SJSA1 (cell line): Measurements from ENCODE around the gene GATAD2A. TPM values are rescaled to one million over a fixed set of nuclear protein-coding genes. Genes with fewer than 3 reads are reported as not detected.

ENCODE experiments used
- DNase-seq, 2 experiments: peaks; one replicate each; pipeline ENCODE4 v3.0.0-alpha.2; 2015 to 2020; ENCODE audit warnings: low spot score in 2 of 2, low read depth in 1 of 2
- H3K27ac ChIP-seq: fragments of 250-450 bp; sonication (Bioruptor Pico); 2 replicates; pipeline ENCODE4 v1.5.1; 2020; ENCODE audit warnings: mild to moderate bottlenecking, moderate library complexity
- H3K27me3 ChIP-seq: fragments of 250-450 bp; sonication (Bioruptor Pico); replicated peaks from 2 replicates; pipeline ENCODE4 v1.5.1; 2020; ENCODE audit warnings: mild to moderate bottlenecking, moderate library complexity
- H3K36me3 ChIP-seq: fragments of 250-450 bp; sonication (Bioruptor Pico); 2 replicates; pipeline ENCODE4 v1.5.1; 2020; ENCODE audit warnings: mild to moderate bottlenecking
- H3K4me1 ChIP-seq: fragments of 250-450 bp; sonication (Bioruptor Pico); replicated peaks from 2 replicates; pipeline ENCODE4 v1.6.1; 2021; ENCODE audit warnings: mild to moderate bottlenecking
- H3K4me3 ChIP-seq: fragments of 250-450 bp; sonication (Bioruptor Pico); 2 replicates; pipeline ENCODE4 v1.5.1; 2020; ENCODE audit warnings: mild to moderate bottlenecking
- H3K9me3 ChIP-seq: fragments of 250-450 bp; sonication (Bioruptor Pico); replicated peaks from 2 replicates; pipeline ENCODE4 v1.5.1; 2020; ENCODE audit warnings: mild to moderate bottlenecking
- total RNA-seq: library from RNA; depleted of rRNA; stranded (reverse); fragments of >200 nt; shearing (Covaris generic); gene quantifications from 2 replicates; pipeline ENCODE4 v1.2.3, GENCODE V29; 2014

The GATAD2A gene
- total RNA-seq, 1 experiment from 2014 or later, result 45.9 TPM

GRCh38 chr19:19544257-19544953, 138.9 kb downstream of the GATAD2A start:
- Histone ChIP-seq H3K27me3 (no peaks in the 10 kb centered on the region; the same call in 1 of the 2 replicates), H3K9me3 (no peaks in the 10 kb centered on the region; the same call in 1 of the 2 replicates), H3K4me1 (no peaks in the 10 kb centered on the region; the same call in 1 of the 2 replicates), H3K27ac (no peak overlapping the region), H3K36me3 (no peaks in the 10 kb centered on the region), H3K4me3 (no peak overlapping the region)
- DNase-seq, result no peak

- H3K36me3 ChIP-seq, result no peaks in the 10 kb centered on the region
- no peaks in the 10 kb centered on the region; the same call in 1 of the 2 replicates for H3K9me3 ChIP-seq
- no peaks in the 10 kb centered on the region; the same call in 1 of the 2 replicates for H3K27me3 ChIP-seq
- H3K27ac ChIP-seq, result no peak overlapping the region
- H3K4me1 ChIP-seq, result no peaks in the 10 kb centered on the region; the same call in 1 of the 2 replicates
- H3K4me3 ChIP-seq, result no peak overlapping the region
- DNase-seq, result no peak
Measured at GRCh38 chr19:19544954-19545591, 139.6 kb downstream of the GATAD2A start.

DNA sequence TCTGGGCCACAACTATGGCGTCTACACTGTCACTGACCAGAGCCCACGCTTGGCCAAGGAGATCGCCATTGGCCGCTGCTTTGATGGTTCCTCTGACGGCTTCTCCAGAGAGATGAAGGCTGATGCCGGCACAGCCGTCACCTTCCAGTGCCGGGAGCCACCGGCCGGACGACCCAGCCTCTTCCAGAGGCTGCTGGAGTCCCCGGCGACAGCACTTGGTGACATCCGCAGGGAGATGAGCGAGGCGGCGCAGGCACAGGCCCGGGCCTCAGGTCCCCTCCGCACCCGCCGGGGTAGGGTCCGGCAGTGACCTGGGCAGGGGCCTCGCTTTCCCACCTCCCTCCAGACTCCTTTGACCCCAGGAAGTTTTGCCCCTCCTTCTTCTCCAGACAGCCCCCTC, 140.2 kb downstream of the GATAD2A start:
- no peaks in the 10 kb centered on the region; the same call in 1 of the 2 replicates for H3K27me3 ChIP-seq
- H3K4me3 ChIP-seq, result no peak overlapping the region

GRCh38 chr19:19546751-19547162, 141.3 kb downstream of the GATAD2A start:
- no peaks in the 10 kb centered on the region for H3K4me1 ChIP-seq
- H3K36me3 ChIP-seq, result no peaks in the 10 kb centered on the region
- H3K9me3 ChIP-seq, result no peaks in the 10 kb centered on the region; the same call in 1 of the 2 replicates
- H3K4me3 ChIP-seq, result no peak overlapping the region
- DNase-seq, result no peak
- H3K27me3 ChIP-seq, result no peaks in the 10 kb centered on the region; the same call in 1 of the 2 replicates
- H3K27ac ChIP-seq, result no peak overlapping the region

More for the DNA sequence above, 140.2 kb downstream of the GATAD2A start:
- no peak overlapping the region for H3K27ac ChIP-seq
- H3K36me3 ChIP-seq, result no peaks in the 10 kb centered on the region
- H3K4me1 ChIP-seq, result no peaks in the 10 kb centered on the region; the same call in 1 of the 2 replicates
- no peaks in the 10 kb centered on the region; the same call in 1 of the 2 replicates for H3K9me3 ChIP-seq
- DNase-seq, result no peak

GRCh38 chr19:19547674-19548336, 142.3 kb downstream of the GATAD2A start:
- Histone ChIP-seq H3K9me3 (no peaks in the 10 kb centered on the region; the same call in 1 of the 2 replicates), H3K27ac (no peak overlapping the region), H3K27me3 (no peaks in the 10 kb centered on the region; the same call in 1 of the 2 replicates), H3K36me3 (no peaks in the 10 kb centered on the region), H3K4me1 (no peaks in the 10 kb centered on the region), H3K4me3 (no peak overlapping the region)
- no peak for DNase-seq

- Histone ChIP-seq H3K4me3 (no peak overlapping the region), H3K36me3 (no peaks in the 10 kb centered on the region), H3K4me1 (no peaks in the 10 kb centered on the region), H3K27me3 (no peaks in the 10 kb centered on the region; the same call in 1 of the 2 replicates), H3K27ac (no peak overlapping the region), H3K9me3 (no peaks in the 10 kb centered on the region; the same call in 1 of the 2 replicates)
- DNase-seq, result no peak
Measured at GRCh38 chr19:19548915-19549759, 143.7 kb downstream of the GATAD2A start.

GRCh38 chr19:19549804-19550464, 144.5 kb downstream of the GATAD2A start:
- Histone ChIP-seq H3K27ac (no peak overlapping the region), H3K9me3 (no peaks in the 10 kb centered on the region), H3K4me3 (no peak overlapping the region), H3K27me3 (no peaks in the 10 kb centered on the region; the same call in 1 of the 2 replicates), H3K4me1 (no peaks in the 10 kb centered on the region), H3K36me3 (no peaks in the 10 kb centered on the region)
- DNase-seq, result no peak

GRCh38 chr19:19550485-19550929, 145.0 kb downstream of the GATAD2A start:
- no peaks in the 10 kb centered on the region for H3K4me1 ChIP-seq
- no peaks in the 10 kb centered on the region for H3K36me3 ChIP-seq
- H3K4me3 ChIP-seq, result no peak overlapping the region
- no peaks in the 10 kb centered on the region; the same call in 1 of the 2 replicates for H3K27me3 ChIP-seq
- no peak for DNase-seq
- no peak overlapping the region for H3K27ac ChIP-seq
- H3K9me3 ChIP-seq, result no peaks in the 10 kb centered on the region

DNA sequence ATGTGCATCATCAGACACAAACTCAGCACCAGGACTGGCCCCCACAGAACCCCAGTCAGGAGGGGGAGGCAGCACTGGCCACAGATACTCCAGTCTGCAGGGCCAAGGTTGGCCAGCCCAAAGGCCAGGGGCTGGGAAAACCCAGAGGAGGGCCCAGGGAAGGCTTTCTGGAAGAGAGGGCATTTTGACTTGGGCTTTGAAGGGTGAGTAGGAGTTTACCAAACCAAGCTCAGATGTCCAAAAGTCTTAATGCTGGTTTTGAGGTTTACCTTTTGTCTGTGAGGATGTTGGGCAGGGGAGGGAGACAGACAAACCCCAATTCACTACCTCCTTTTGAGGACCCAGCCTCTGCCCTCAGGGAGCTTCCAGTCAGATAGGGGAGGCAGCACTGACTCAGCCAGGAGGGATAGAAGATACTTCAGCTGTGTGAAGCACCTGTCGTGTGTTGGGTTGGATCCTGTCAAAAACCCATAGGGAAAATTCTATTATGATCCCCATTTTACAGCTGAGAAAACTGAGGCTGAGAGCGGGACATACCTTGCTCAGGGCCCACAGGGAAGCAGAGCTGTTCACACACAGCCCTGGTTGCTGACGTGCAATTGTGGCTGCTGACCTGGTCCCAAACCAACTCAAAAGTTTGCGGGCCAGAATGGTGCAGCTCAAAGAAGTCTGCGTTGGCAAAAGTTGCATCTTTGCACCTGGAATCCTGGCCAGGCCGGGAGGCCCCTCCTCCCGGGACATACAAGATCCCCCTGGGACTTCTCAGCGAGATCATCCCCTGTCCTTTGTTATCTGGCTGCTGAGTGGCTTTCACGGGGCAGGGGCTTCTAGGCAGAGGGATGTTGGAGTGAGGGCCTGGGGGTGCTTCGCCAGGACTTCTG, 145.7 kb downstream of the GATAD2A start:
- no peak for DNase-seq
- Histone ChIP-seq H3K4me3 (no peak overlapping the region), H3K27ac (no peak overlapping the region), H3K36me3 (no peaks in the 10 kb centered on the region), H3K4me1 (no peaks in the 10 kb centered on the region), H3K27me3 (no peaks in the 10 kb centered on the region; the same call in 1 of the 2 replicates), H3K9me3 (no peaks in the 10 kb centered on the region)

- Histone ChIP-seq H3K27me3 (no peaks in the 10 kb centered on the region; the same call in 1 of the 2 replicates), H3K27ac (no peak overlapping the region), H3K36me3 (no peaks in the 10 kb centered on the region), H3K4me1 (no peaks in the 10 kb centered on the region), H3K9me3 (no peaks in the 10 kb centered on the region), H3K4me3 (no peak overlapping the region)
- no peak for DNase-seq
Measured at GRCh38 chr19:19551853-19552192, 146.3 kb downstream of the GATAD2A start.

DNA sequence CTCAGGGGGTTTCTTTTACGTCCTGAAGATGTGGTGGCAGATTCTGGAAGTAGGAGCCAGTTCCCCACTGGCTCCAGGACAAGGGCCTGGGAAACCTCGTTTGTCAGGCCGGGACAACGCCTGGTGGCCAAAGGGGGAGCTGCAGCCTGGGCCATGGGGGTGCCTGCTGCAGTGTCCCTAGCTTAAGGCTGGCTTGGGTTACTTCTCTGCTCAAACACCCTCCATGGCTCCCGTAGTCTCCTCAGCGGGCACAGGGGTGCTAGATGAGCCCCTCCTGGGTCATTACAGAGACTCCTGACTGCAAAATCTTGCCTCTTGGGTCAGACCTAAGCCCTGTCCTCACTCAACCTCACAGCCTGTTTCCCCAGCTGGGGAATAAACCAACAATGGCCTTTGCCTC, 147.3 kb downstream of the GATAD2A start:
- no peak overlapping the region for H3K27ac ChIP-seq
- H3K4me3 ChIP-seq, result no peak overlapping the region
- H3K36me3 ChIP-seq, result no peaks in the 10 kb centered on the region
- H3K4me1 ChIP-seq, result no peaks in the 10 kb centered on the region
- no peaks in the 10 kb centered on the region; the same call in 1 of the 2 replicates for H3K27me3 ChIP-seq
- no peaks in the 10 kb centered on the region for H3K9me3 ChIP-seq
- no peak for DNase-seq

GRCh38 chr19:19553670-19554069, 148.2 kb downstream of the GATAD2A start:
- Histone ChIP-seq H3K9me3 (no peaks in the 10 kb centered on the region), H3K36me3 (no peaks in the 10 kb centered on the region), H3K4me1 (no peaks in the 10 kb centered on the region), H3K27ac (no peak overlapping the region), H3K4me3 (no peak overlapping the region), H3K27me3 (no peaks in the 10 kb centered on the region; the same call in 1 of the 2 replicates)
- DNase-seq, result no peak
